ENCODE data around the gene ICA1L.
"Not testable (repeated sequence)": the region's sequence is repeated elsewhere in the genome, so short reads cannot be mapped to it uniquely, and the experiment has no call there.

GRCh38 chr2:202910250-202910649, 38.7 kb upstream of the ICA1L start:
- not testable (repeated sequence) for TF ChIP-seq POLR2AphosphoS5 (IDR thresholded peaks at IDR 0.05; ENCODE audit: low read depth, low read length); POLR2A (IDR thresholded peaks at IDR 0.05; ENCODE audit: low read depth, low read length); TAF1 (IDR thresholded peaks at IDR 0.05; ENCODE audit: borderline replicate concordance, low read depth, low read length)

Measured in GM12892 (cell line).